ENCODE measurements around the gene PPP5C.

- no peak for TF ChIP-seq CTCF (IDR thresholded peaks at IDR 0.05)
- no peak for TF ChIP-seq POLR2A (IDR thresholded peaks at IDR 0.05)
Observed at GRCh38 chr19:46350758-46351159, 3.9 kb downstream of the PPP5C start.
